HepG2 (cell line): Measurements from ENCODE around the gene RNF123. TPM values are rescaled to one million over a fixed set of nuclear protein-coding genes. Genes with fewer than 3 reads are reported as not detected.

Experiments
- CREBL2 ChIP-seq: sonication (generic); formaldehyde crosslinking; IDR thresholded peaks from 2 replicates; pipeline ENCODE4 v1.8.1; 2023; ENCODE audit warnings: missing genetic modification reagents, mild to moderate bottlenecking, borderline replicate concordance
- HNRNPH1 ChIP-seq: fragments of 200-400 bp; formaldehyde crosslinking; optimal IDR thresholded peaks from 2 replicates; pipeline ENCODE3; 2017; ENCODE audit warnings: mild to moderate bottlenecking, low read depth, low read length
- HOXA3 ChIP-seq: sonication (generic); formaldehyde crosslinking; IDR thresholded peaks from 2 replicates; pipeline ENCODE4 v1.5.0; 2020; ENCODE audit warnings: missing genetic modification reagents
- IKZF4 ChIP-seq: sonication (generic); formaldehyde crosslinking; IDR thresholded peaks from 2 replicates; pipeline ENCODE4 v1.5.1; 2020; ENCODE audit warnings: borderline replicate concordance, mild to moderate bottlenecking, low read depth, missing genetic modification reagents; ENCODE audit errors: not compliant biosample characterization
- KAT2B ChIP-seq: fragments of 150-350 bp; IDR thresholded peaks from 2 replicates; pipeline ENCODE4 v1.6.1; 2014; ENCODE audit warnings: low read depth, low read length, borderline replicate concordance
- KDM4B ChIP-seq: sonication (generic); formaldehyde crosslinking; IDR thresholded peaks from 2 replicates; pipeline ENCODE4 v1.4.0; 2020; ENCODE audit warnings: missing genetic modification reagents
- MAFF ChIP-seq: IDR thresholded peaks from 2 replicates; pipeline ENCODE4 v1.6.1; 2011; ENCODE audit warnings: low read depth, low read length, improper control_type of control experiment
- NFYB ChIP-seq: sonication (generic); formaldehyde crosslinking; IDR thresholded peaks from 2 replicates; pipeline ENCODE4 v1.4.0; 2020; ENCODE audit warnings: missing genetic modification reagents
- PATZ1 ChIP-seq: sonication (generic); formaldehyde crosslinking; IDR thresholded peaks from 2 replicates; pipeline ENCODE4 v1.4.0; 2020; ENCODE audit warnings: missing genetic modification reagents
- PAX8 ChIP-seq: sonication (generic); formaldehyde crosslinking; IDR thresholded peaks from 2 replicates; pipeline ENCODE4 v1.8.0; 2022; ENCODE audit warnings: mild to moderate bottlenecking, missing genetic modification reagents, borderline replicate concordance
- RFX3 ChIP-seq: IDR thresholded peaks from 2 replicates; pipeline ENCODE4 v1.6.1; 2016; ENCODE audit warnings: missing biosample characterization, missing genetic modification reagents
- RXRB ChIP-seq: IDR thresholded peaks from 2 replicates; pipeline ENCODE4 v1.6.1; 2016; ENCODE audit warnings: borderline replicate concordance, missing genetic modification reagents, missing compliant biosample characterization
- SMAD3 ChIP-seq: sonication (generic); formaldehyde crosslinking; IDR thresholded peaks from 2 replicates; pipeline ENCODE4 v1.4.0; 2020; ENCODE audit warnings: missing genetic modification reagents
- SMC3 ChIP-seq: IDR thresholded peaks from 2 replicates; pipeline ENCODE4 v1.6.1; 2011; ENCODE audit warnings: low read length, improper control_type of control experiment
- SRY ChIP-seq: sonication (generic); formaldehyde crosslinking; IDR thresholded peaks from 2 replicates; pipeline ENCODE4 v1.8.0; 2022; ENCODE audit warnings: mild to moderate bottlenecking, missing genetic modification reagents
- ZKSCAN8 ChIP-seq: IDR thresholded peaks from 2 replicates; pipeline ENCODE4 v1.6.1; 2016; ENCODE audit warnings: borderline replicate concordance, missing genetic modification reagents, missing compliant biosample characterization
- ZNF101 ChIP-seq: sonication (generic); formaldehyde crosslinking; IDR thresholded peaks from 2 replicates; pipeline ENCODE4 v1.4.0; 2020; ENCODE audit warnings: mild to moderate bottlenecking, low read depth, missing genetic modification reagents, borderline replicate concordance
- ZNF12 ChIP-seq: sonication (generic); formaldehyde crosslinking; IDR thresholded peaks from 2 replicates; pipeline ENCODE4 v1.5.0; 2020; ENCODE audit warnings: missing genetic modification reagents
- polyA plus RNA-seq, 8 experiments: library from polyadenylated mRNA; depleted of rRNA in 3 of 8; stranded (reverse) in 7 of 8; unstranded in 1 of 8; fragments of >200 nt; fragmentation: Illumina TruSeq in 4 of 8; extraction: Trizol in 4 of 8; gene quantifications; 2 replicates each; pipeline versions ENCODE4 v1.2.1 to v1.2.3, GENCODE V29; 2011 to 2016; ENCODE audit warnings: low read depth in 4 of 8, missing spikeins in 1 of 8, mixed read lengths in 1 of 8; ENCODE audit not compliant: insufficient read depth in 1 of 8
- total RNA-seq, 5 experiments: library from RNA; depleted of rRNA; stranded (reverse); fragments of >200 nt; fragmentation: Illumina TruSeq; extraction: Trizol; gene quantifications; 2 replicates each; pipeline ENCODE4 v1.2.3, GENCODE V29; 2016; ENCODE audit warnings: low read depth in 1 of 5
- TF ChIP-seq, protein P1 (sequence below): sonication (generic); formaldehyde crosslinking; IDR thresholded peaks from 2 replicates; pipeline ENCODE4 v1.4.0; 2020; ENCODE audit warnings: missing genetic modification reagents
- TF ChIP-seq, protein P2 (sequence below): sonication (generic); formaldehyde crosslinking; IDR thresholded peaks from 2 replicates; pipeline ENCODE4 v1.5.1; 2020; ENCODE audit warnings: missing genetic modification reagents, mild to moderate bottlenecking, borderline replicate concordance
- TF ChIP-seq, protein P3 (sequence below): sonication (generic); formaldehyde crosslinking; IDR thresholded peaks from 2 replicates; pipeline ENCODE4 v1.5.0; 2020; ENCODE audit warnings: mild to moderate bottlenecking, missing genetic modification reagents

The RNF123 gene
- total and polyA plus RNA-seq, 2 of the 13 experiments (the other 11 are each of a cell fraction or from before 2014, with no cell fraction given) = 29.9 to 82.2 TPM

GRCh38 chr3:49689046-49689907 lies at the start of gene RNF123, which contains the start of gene MST1 (continued):
- TF ChIP-seq, protein P1, sequence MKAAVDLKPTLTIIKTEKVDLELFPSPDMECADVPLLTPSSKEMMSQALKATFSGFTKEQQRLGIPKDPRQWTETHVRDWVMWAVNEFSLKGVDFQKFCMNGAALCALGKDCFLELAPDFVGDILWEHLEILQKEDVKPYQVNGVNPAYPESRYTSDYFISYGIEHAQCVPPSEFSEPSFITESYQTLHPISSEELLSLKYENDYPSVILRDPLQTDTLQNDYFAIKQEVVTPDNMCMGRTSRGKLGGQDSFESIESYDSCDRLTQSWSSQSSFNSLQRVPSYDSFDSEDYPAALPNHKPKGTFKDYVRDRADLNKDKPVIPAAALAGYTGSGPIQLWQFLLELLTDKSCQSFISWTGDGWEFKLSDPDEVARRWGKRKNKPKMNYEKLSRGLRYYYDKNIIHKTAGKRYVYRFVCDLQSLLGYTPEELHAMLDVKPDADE (CRISPR knock-in tag) = peak; percentile 20; the same call in 1 of the 2 replicates
- no peak for TF ChIP-seq ZNF101 (CRISPR knock-in tag)
- TF ChIP-seq, protein P2, sequence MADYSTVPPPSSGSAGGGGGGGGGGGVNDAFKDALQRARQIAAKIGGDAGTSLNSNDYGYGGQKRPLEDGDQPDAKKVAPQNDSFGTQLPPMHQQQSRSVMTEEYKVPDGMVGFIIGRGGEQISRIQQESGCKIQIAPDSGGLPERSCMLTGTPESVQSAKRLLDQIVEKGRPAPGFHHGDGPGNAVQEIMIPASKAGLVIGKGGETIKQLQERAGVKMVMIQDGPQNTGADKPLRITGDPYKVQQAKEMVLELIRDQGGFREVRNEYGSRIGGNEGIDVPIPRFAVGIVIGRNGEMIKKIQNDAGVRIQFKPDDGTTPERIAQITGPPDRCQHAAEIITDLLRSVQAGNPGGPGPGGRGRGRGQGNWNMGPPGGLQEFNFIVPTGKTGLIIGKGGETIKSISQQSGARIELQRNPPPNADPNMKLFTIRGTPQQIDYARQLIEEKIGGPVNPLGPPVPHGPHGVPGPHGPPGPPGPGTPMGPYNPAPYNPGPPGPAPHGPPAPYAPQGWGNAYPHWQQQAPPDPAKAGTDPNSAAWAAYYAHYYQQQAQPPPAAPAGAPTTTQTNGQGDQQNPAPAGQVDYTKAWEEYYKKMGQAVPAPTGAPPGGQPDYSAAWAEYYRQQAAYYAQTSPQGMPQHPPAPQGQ = no peak
- TF ChIP-seq NFYB (CRISPR knock-in tag) = no peak; the same call in 1 of the 2 replicates
- no peak for TF ChIP-seq CREBL2 (CRISPR knock-in tag)
- no peak for TF ChIP-seq ZKSCAN8 (CRISPR knock-in tag)
- TF ChIP-seq KDM4B (CRISPR knock-in tag) = no peak
- no peak for TF ChIP-seq HNRNPH1
- TF ChIP-seq, protein P3, sequence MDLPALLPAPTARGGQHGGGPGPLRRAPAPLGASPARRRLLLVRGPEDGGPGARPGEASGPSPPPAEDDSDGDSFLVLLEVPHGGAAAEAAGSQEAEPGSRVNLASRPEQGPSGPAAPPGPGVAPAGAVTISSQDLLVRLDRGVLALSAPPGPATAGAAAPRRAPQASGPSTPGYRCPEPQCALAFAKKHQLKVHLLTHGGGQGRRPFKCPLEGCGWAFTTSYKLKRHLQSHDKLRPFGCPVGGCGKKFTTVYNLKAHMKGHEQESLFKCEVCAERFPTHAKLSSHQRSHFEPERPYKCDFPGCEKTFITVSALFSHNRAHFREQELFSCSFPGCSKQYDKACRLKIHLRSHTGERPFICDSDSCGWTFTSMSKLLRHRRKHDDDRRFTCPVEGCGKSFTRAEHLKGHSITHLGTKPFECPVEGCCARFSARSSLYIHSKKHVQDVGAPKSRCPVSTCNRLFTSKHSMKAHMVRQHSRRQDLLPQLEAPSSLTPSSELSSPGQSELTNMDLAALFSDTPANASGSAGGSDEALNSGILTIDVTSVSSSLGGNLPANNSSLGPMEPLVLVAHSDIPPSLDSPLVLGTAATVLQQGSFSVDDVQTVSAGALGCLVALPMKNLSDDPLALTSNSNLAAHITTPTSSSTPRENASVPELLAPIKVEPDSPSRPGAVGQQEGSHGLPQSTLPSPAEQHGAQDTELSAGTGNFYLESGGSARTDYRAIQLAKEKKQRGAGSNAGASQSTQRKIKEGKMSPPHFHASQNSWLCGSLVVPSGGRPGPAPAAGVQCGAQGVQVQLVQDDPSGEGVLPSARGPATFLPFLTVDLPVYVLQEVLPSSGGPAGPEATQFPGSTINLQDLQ (CRISPR knock-in tag) = peak; percentile 68; the same call in 1 of the 2 replicates
- TF ChIP-seq MAFF = no peak
- TF ChIP-seq ZNF12 = no peak
- peak; percentile 71; the same call in 1 of the 2 replicates for TF ChIP-seq HOXA3 (CRISPR knock-in tag)
- peak; percentile 52; the same call in 1 of the 2 replicates for TF ChIP-seq SRY
- TF ChIP-seq RFX3 = no peak
- 0 out of 2 replicates have a peak, but pooled peaks have one; percentile 20 for TF ChIP-seq RXRB (CRISPR knock-in tag)
- peak; percentile 63 for TF ChIP-seq PATZ1 (CRISPR knock-in tag)
- TF ChIP-seq KAT2B = no peak
- TF ChIP-seq IKZF4 (CRISPR knock-in tag) = no peak
- 0 out of 2 replicates have a peak, but pooled peaks have one; percentile 47 for TF ChIP-seq SMAD3
- TF ChIP-seq PAX8 = no peak
- no peak for TF ChIP-seq SMC3
